Trophoblast cell (in vitro differentiated cells and primary cell): ENCODE measurements around the gene RBM26.

Experiments
- DNase-seq, 2 donors: peaks; one replicate each; pipeline ENCODE4 v3.0.0-alpha.2; 2016
- H2AFZ ChIP-seq: 2 replicates; pipeline ENCODE4 v1.6.1; 2013; ENCODE audit warnings: low read length, moderate library complexity, mild to moderate bottlenecking; ENCODE audit not compliant: insufficient read depth, poor library complexity
- H2AK5ac ChIP-seq: 2 replicates; pipeline ENCODE4 v1.6.1; 2013; ENCODE audit warnings: mild to moderate bottlenecking, low read length
- H2BK120ac ChIP-seq: 2 replicates; pipeline ENCODE4 v1.6.1; 2013; ENCODE audit warnings: low read length, mild to moderate bottlenecking, moderate library complexity; ENCODE audit not compliant: insufficient read depth, poor library complexity
- H2BK12ac ChIP-seq: 2 replicates; pipeline ENCODE4 v1.6.1; 2013; ENCODE audit warnings: mild to moderate bottlenecking, low read length, moderate library complexity
- H2BK5ac ChIP-seq: 2 replicates; pipeline ENCODE4 v1.6.1; 2013; ENCODE audit warnings: low read length, low read depth, moderate library complexity, mild to moderate bottlenecking; ENCODE audit not compliant: poor library complexity
- H3K14ac ChIP-seq: 2 replicates; pipeline ENCODE4 v1.6.1; 2013; ENCODE audit warnings: mild to moderate bottlenecking, low read length
- H3K18ac ChIP-seq: 2 replicates; pipeline ENCODE4 v1.6.1; 2013; ENCODE audit warnings: mild to moderate bottlenecking, low read length
- H3K23ac ChIP-seq: 2 replicates; pipeline ENCODE4 v1.6.1; 2013; ENCODE audit warnings: low read length
- H3K27ac ChIP-seq: 2 replicates; pipeline ENCODE4 v1.5.1; 2013; ENCODE audit warnings: low read depth, mild to moderate bottlenecking, inconsistent platforms, low read length, moderate library complexity
- H3K27me3 ChIP-seq: 2 replicates; pipeline ENCODE4 v1.6.1; 2013; ENCODE audit warnings: inconsistent platforms, mild to moderate bottlenecking, low read length, moderate library complexity; ENCODE audit not compliant: insufficient read depth
- H3K36me3 ChIP-seq, 2 experiments: 1 replicate in 1 of 2; 2 replicates in 1 of 2; pipeline ENCODE4 v1.6.1; 2013; ENCODE audit warnings: low read length in 2 of 2, mild to moderate bottlenecking in 2 of 2, moderate library complexity in 1 of 2; ENCODE audit not compliant: insufficient read depth in 2 of 2, control insufficient read depth in 1 of 2
- H3K4ac ChIP-seq: 2 replicates; pipeline ENCODE4 v1.6.1; 2013; ENCODE audit warnings: low read depth, mild to moderate bottlenecking, low read length, moderate library complexity
- H3K4me1 ChIP-seq, 2 experiments: 1 replicate in 1 of 2; 2 replicates in 1 of 2; pipeline ENCODE4 v1.6.1; 2013; ENCODE audit warnings: low read length in 2 of 2, mild to moderate bottlenecking in 2 of 2, moderate library complexity in 1 of 2; ENCODE audit not compliant: insufficient read depth in 2 of 2, control insufficient read depth in 1 of 2
- H3K4me2 ChIP-seq: 2 replicates; pipeline ENCODE4 v1.6.1; 2013; ENCODE audit warnings: inconsistent platforms, mild to moderate bottlenecking, low read length, moderate library complexity
- H3K4me3 ChIP-seq: 2 replicates; pipeline ENCODE4 v1.5.1; 2013; ENCODE audit warnings: mild to moderate bottlenecking, low read depth, low read length, inconsistent platforms
- H3K79me1 ChIP-seq: one replicate; pipeline ENCODE4 v1.6.1; 2013; ENCODE audit warnings: low read length
- H3K79me2 ChIP-seq: 2 replicates; pipeline ENCODE4 v1.6.1; 2013; ENCODE audit warnings: low read length, mild to moderate bottlenecking; ENCODE audit not compliant: control insufficient read depth, insufficient read depth, poor library complexity
- H3K9ac ChIP-seq: 2 replicates; pipeline ENCODE4 v1.6.1; 2013; ENCODE audit warnings: mild to moderate bottlenecking, low read length
- H3K9me3 ChIP-seq: 2 replicates; pipeline ENCODE4 v1.6.1; 2013; ENCODE audit warnings: low read depth, mild to moderate bottlenecking, control low read depth, inconsistent platforms, low read length; ENCODE audit not compliant: insufficient read depth
- H4K12ac ChIP-seq: 2 replicates; pipeline ENCODE4 v1.6.1; 2013; ENCODE audit warnings: low read depth, mild to moderate bottlenecking, low read length, moderate library complexity
- H4K8ac ChIP-seq: 2 replicates; pipeline ENCODE4 v1.6.1; 2013; ENCODE audit warnings: low read depth, mild to moderate bottlenecking, low read length, moderate library complexity
- H4K91ac ChIP-seq: one replicate; pipeline ENCODE4 v1.6.1; 2013; ENCODE audit warnings: low read depth, mild to moderate bottlenecking, low read length, moderate library complexity
- WGBS: extraction: QIAGEN DNeasy Blood & Tissue Kit; methylation state at CpG from one replicate; pipeline ENCODE4 v1.1.7; 2013; ENCODE audit warnings: missing lambda C conversion rate; ENCODE audit not compliant: insufficient read length, insufficient coverage; ENCODE audit errors: extremely low coverage; 5-methylcytosine and 5-hydroxymethylcytosine counted together

The RBM26 gene

DNA sequence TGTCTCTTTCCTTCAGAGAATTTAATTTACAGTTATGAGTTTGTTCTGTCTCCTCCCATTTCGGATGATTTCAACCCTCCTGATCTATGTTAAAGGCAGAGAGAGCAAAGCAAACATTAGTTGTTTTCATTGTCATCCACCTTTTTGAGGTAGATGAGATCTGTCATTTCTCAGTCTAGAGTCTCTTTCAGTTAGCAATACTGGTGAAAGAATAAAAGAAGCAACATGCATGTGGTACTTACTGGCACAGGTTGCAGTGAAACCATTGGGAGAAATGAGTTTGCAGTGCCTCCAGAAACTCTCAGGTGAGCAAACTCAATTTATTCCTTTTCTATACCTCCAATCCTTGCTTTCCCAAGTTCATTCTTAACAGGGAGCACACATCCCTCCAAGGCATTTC is 99.4 kb downstream of the RBM26 start:
- no CpG with 5 or more reads among the region's 1 CpG for WGBS
- Histone ChIP-seq H3K79me2 (no peaks in the 10 kb centered on the region), H3K27ac (no peak overlapping the region), H3K36me3 (no peaks in the 10 kb centered on the region), H2BK12ac (no peak overlapping the region), H4K8ac (no peak overlapping the region), H3K9me3 (no peaks in the 10 kb centered on the region), H3K4ac (no peak overlapping the region), H3K18ac (no peak overlapping the region), H3K9ac (no peak overlapping the region), H4K12ac (no peak overlapping the region), H2AK5ac (no peak overlapping the region), H3K4me3 (no peak overlapping the region), H2BK5ac (no peak overlapping the region), H3K27me3 (no peaks in the 10 kb centered on the region), H2AFZ (no peak overlapping the region), H3K79me1 (no peaks in the 10 kb centered on the region), H3K4me1 (no peaks in the 10 kb centered on the region), H3K4me2 (no peak overlapping the region), H3K23ac (no peak overlapping the region), H2BK120ac (no peak overlapping the region), H4K91ac (no peak overlapping the region), H3K14ac (no peak overlapping the region)
- DNase-seq: no peak

DNA sequence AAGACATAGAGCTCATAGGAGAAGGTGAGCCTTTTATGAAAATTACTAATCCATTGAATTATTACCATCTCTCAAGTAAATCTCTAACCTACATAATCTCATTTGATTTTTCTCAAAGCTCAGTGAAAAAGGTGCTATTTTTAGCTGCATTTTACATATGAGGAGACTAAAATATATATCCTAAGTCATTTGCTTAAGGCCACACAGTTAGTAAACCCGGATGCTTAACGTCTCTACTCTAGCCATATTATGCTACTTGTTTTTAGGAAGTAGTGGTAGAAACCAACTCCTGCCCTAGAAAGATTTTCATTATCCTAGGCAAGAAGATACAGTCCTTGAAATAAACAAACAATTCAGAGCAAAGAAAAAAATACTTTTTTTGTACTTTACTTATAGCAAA is 108.9 kb downstream of the RBM26 start:
- WGBS: no CpG with 5 or more reads among the region's 2 CpGs
- no peak overlapping the region for H4K12ac ChIP-seq
- no peak overlapping the region for H3K4me2 ChIP-seq
- H4K8ac ChIP-seq: no peak overlapping the region
- H3K4me1 ChIP-seq: no peaks in the 10 kb centered on the region
- H3K27me3 ChIP-seq: no peaks in the 10 kb centered on the region
- no peaks in the 10 kb centered on the region for H3K79me2 ChIP-seq
- no peak overlapping the region for H3K18ac ChIP-seq
- no peak overlapping the region for H3K23ac ChIP-seq
- H2BK120ac ChIP-seq: no peak overlapping the region
- no peak overlapping the region for H2BK5ac ChIP-seq
- H3K9ac ChIP-seq: no peak overlapping the region
- DNase-seq: no peak
- H4K91ac ChIP-seq: no peak overlapping the region
- H3K27ac ChIP-seq: no peak overlapping the region
- no peak overlapping the region for H2AK5ac ChIP-seq
- H3K79me1 ChIP-seq: no peaks in the 10 kb centered on the region
- no peak overlapping the region for H3K14ac ChIP-seq
- no peak overlapping the region for H3K4ac ChIP-seq
- no peaks in the 10 kb centered on the region for H3K9me3 ChIP-seq
- no peaks in the 10 kb centered on the region for H3K36me3 ChIP-seq
- no peak overlapping the region for H2BK12ac ChIP-seq
- H2AFZ ChIP-seq: no peak overlapping the region
- H3K4me3 ChIP-seq: no peak overlapping the region

DNA sequence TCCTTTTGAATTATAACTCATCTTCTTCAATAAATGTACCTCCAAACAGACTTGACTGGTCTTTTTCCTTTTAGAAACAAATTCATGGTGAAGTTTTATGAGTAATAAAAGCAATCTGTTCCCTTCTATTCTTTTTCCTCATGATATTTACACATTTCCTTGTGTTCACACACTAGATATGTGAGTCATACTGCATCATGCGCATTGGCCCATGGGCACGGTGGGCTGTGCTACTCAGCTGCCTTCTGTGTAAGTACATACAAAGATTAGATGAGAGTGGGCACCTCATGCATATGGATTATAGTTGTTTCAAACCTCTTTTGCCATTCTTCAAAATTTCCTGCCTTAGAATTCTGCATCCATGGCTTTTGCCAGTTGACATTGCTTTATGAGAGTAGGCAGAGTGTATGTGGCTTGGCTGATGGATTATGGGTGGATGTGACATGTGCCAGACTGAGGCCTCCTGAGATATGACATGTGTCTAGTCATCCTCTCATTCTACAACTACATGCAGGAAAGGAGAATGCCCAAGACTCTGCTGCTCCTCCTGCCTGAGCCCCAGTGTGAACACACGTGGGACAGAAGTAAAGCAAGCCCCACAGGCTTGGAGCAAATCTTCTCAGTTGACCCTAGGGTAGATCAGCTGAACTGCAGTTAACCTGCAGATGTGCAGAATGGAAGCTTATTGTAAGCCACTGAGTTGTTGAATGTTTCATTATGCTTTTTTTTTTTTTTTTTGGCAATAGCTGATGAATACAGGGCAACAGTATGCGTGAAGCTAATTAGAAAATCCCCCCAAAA is 109.9 kb downstream of the RBM26 start:
- H4K12ac ChIP-seq: no peak overlapping the region
- no peak overlapping the region for H2BK120ac ChIP-seq
- H3K18ac ChIP-seq: no peak overlapping the region
- H2BK5ac ChIP-seq: no peak overlapping the region
- no peak overlapping the region for H2AK5ac ChIP-seq
- no peak overlapping the region for H2BK12ac ChIP-seq
- no peaks in the 10 kb centered on the region for H3K4me1 ChIP-seq
- H4K91ac ChIP-seq: no peak overlapping the region
- H3K4ac ChIP-seq: no peak overlapping the region
- no CpG with 5 or more reads among the region's 4 CpGs for WGBS
- H4K8ac ChIP-seq: no peak overlapping the region
- no peak overlapping the region for H3K4me3 ChIP-seq
- H3K23ac ChIP-seq: no peak overlapping the region
- H3K9me3 ChIP-seq: no peaks in the 10 kb centered on the region
- no peak overlapping the region for H3K27ac ChIP-seq
- H3K79me1 ChIP-seq: no peaks in the 10 kb centered on the region
- no peaks in the 10 kb centered on the region for H3K79me2 ChIP-seq
- H2AFZ ChIP-seq: no peak overlapping the region
- H3K9ac ChIP-seq: no peak overlapping the region
- H3K27me3 ChIP-seq: no peaks in the 10 kb centered on the region
- H3K36me3 ChIP-seq: no peaks in the 10 kb centered on the region
- DNase-seq: no peak
- H3K4me2 ChIP-seq: no peak overlapping the region
- no peak overlapping the region for H3K14ac ChIP-seq

DNA sequence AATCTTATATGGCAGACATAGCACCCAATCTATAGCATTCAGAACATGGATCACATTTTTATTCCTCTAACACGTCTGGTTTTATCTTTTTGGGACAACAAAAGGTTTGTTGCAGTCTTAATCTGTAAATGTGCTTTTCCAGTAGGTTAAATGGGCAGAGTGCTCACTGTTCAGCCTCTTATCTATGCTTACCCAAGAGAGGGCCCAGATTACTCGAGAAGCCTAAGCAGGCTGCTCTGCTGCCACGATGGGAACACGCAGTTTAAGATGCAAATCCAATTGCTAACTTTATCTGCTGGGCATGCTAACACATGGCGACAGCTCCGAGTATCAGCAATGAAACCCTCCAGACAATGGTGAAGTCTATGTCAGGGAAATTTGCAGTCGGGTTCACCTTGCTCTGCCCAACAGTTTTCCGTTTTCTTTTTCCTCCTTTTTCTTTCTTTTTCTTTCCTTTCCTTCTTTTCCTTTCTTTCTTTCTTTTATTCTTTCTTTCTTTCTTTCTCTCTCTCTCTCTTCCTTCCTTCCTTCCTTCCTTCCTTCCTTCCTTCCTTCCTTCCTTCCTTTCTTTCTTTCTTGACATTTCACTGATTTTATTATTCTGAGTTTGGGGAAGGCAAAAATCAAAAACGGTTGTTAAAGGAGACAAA is 115.3 kb downstream of the RBM26 start:
- H3K9me3 ChIP-seq: no peaks in the 10 kb centered on the region
- no peak overlapping the region for H4K8ac ChIP-seq
- H4K12ac ChIP-seq: no peak overlapping the region
- no CpG with 5 or more reads among the region's 9 CpGs for WGBS
- no peak overlapping the region for H3K18ac ChIP-seq
- H3K4me2 ChIP-seq: no peak overlapping the region
- no peak overlapping the region for H3K9ac ChIP-seq
- no peak overlapping the region for H3K23ac ChIP-seq
- no peaks in the 10 kb centered on the region for H3K79me1 ChIP-seq
- no peak overlapping the region for H2AK5ac ChIP-seq
- H3K4ac ChIP-seq: no peak overlapping the region
- no peaks in the 10 kb centered on the region for H3K27me3 ChIP-seq
- H3K4me3 ChIP-seq: no peak overlapping the region
- no peak overlapping the region for H3K27ac ChIP-seq
- H3K79me2 ChIP-seq: no peaks in the 10 kb centered on the region
- H2BK120ac ChIP-seq: no peak overlapping the region
- H3K4me1 ChIP-seq: no peaks in the 10 kb centered on the region
- no peak overlapping the region for H3K14ac ChIP-seq
- H2BK5ac ChIP-seq: no peak overlapping the region
- H3K36me3 ChIP-seq: no peaks in the 10 kb centered on the region
- H2BK12ac ChIP-seq: no peak overlapping the region
- DNase-seq: no peak
- no peak overlapping the region for H4K91ac ChIP-seq
- H2AFZ ChIP-seq: no peak overlapping the region
